Fibroblast of lung (primary cell): ENCODE measurements around the gene ATP6V1A. TPM values are rescaled to one million over a fixed set of nuclear protein-coding genes. Genes with fewer than 3 reads are reported as not detected.

ENCODE experiments used
- DNase-seq, 2 donors: peaks; one replicate each; pipeline versions ENCODE4 v3.0.0 to v3.0.0-alpha.2; 2010; ENCODE audit warnings: low read depth in 2 of 2
- H2AFZ ChIP-seq: 2 replicates; pipeline ENCODE4 v1.5.1; 2012; ENCODE audit warnings: low read length, control low read depth, inconsistent platforms
- H3K27ac ChIP-seq: 2 replicates; pipeline ENCODE4 v1.5.1; 2011; ENCODE audit warnings: low read length, control low read depth; ENCODE audit not compliant: insufficient read depth
- H3K27me3 ChIP-seq: 2 replicates; pipeline ENCODE4 v1.5.1; 2011; ENCODE audit warnings: mild to moderate bottlenecking, low read length; ENCODE audit not compliant: control insufficient read depth, insufficient read depth
- H3K36me3 ChIP-seq: 2 replicates; pipeline ENCODE4 v1.5.1; 2011; ENCODE audit warnings: low read length; ENCODE audit not compliant: control insufficient read depth, insufficient read depth
- H3K4me1 ChIP-seq: 2 replicates; pipeline ENCODE4 v1.5.1; 2011; ENCODE audit warnings: low read length; ENCODE audit not compliant: control insufficient read depth, insufficient read depth; ENCODE audit errors: extremely low read depth
- H3K4me2 ChIP-seq: 2 replicates; pipeline ENCODE4 v1.5.1; 2011; ENCODE audit warnings: low read length, control low read depth; ENCODE audit not compliant: insufficient read depth; ENCODE audit errors: extremely low read depth
- H3K4me3 ChIP-seq, 4 experiments: fragments of 200-600 bp in 1 of 4; sonication (generic) in 1 of 4; replicated peaks in 1 of 4; 2 replicates each; pipeline ENCODE4 v1.5.1; 2011 to 2016; ENCODE audit warnings: low read length in 4 of 4, low read depth in 3 of 4, mild to moderate bottlenecking in 3 of 4, control low read depth in 2 of 4, inconsistent platforms in 1 of 4, mixed read lengths in 1 of 4; ENCODE audit not compliant: insufficient read depth in 1 of 4; ENCODE audit errors: control extremely low read depth in 1 of 4
- H3K79me2 ChIP-seq: 2 replicates; pipeline ENCODE4 v1.5.1; 2012; ENCODE audit warnings: mild to moderate bottlenecking, low read length, inconsistent platforms; ENCODE audit not compliant: control insufficient read depth, insufficient read depth
- H3K9ac ChIP-seq: 2 replicates; pipeline ENCODE4 v1.5.1; 2011; ENCODE audit warnings: mild to moderate bottlenecking, low read length, control low read depth; ENCODE audit not compliant: insufficient read depth
- H3K9me3 ChIP-seq: 2 replicates; pipeline ENCODE4 v1.5.1; 2012; ENCODE audit warnings: low read depth, low read length; ENCODE audit not compliant: control insufficient read depth, insufficient read depth
- H4K20me1 ChIP-seq: 2 replicates; pipeline ENCODE4 v1.5.1; 2011; ENCODE audit warnings: low read length; ENCODE audit not compliant: control insufficient read depth, insufficient read depth; ENCODE audit errors: extremely low read depth
- EZH2 ChIP-seq: IDR thresholded peaks from 2 replicates; pipeline ENCODE4 v1.5.1; 2012; ENCODE audit warnings: low read length, control low read depth, mild to moderate bottlenecking; ENCODE audit errors: missing control alignments
- polyA plus RNA-seq, 2 donors: library from polyadenylated mRNA; depleted of rRNA in 1 of 2; stranded (reverse) in 1 of 2; unstranded in 1 of 2; fragments of >200 nt; gene quantifications; 2 replicates each; pipeline ENCODE4 v1.2.1, GENCODE V29; 2011 to 2012; ENCODE audit warnings: missing spikeins in 1 of 2
- total RNA-seq: library from RNA; depleted of rRNA; stranded (reverse); fragments of >200 nt; gene quantifications from 2 replicates; pipeline ENCODE4 v1.2.1, GENCODE V29; 2014
- TF ChIP-seq, protein P1 (sequence below), 2 donors: IDR thresholded peaks in 1 of 2; conservative IDR thresholded peaks in 1 of 2; 1 replicate in 1 of 2; 2 replicates in 1 of 2; pipeline ENCODE4 v1.5.1; 2011 to 2012; ENCODE audit warnings: low read length in 2 of 2, control low read depth in 1 of 2, inconsistent platforms in 1 of 2, low read depth in 1 of 2, mild to moderate bottlenecking in 1 of 2

The ATP6V1A gene
- total and polyA plus RNA-seq, 2 donors (not counting 1 experiment from before 2014, with no cell fraction given): 75.7 to 213 TPM

DNA sequence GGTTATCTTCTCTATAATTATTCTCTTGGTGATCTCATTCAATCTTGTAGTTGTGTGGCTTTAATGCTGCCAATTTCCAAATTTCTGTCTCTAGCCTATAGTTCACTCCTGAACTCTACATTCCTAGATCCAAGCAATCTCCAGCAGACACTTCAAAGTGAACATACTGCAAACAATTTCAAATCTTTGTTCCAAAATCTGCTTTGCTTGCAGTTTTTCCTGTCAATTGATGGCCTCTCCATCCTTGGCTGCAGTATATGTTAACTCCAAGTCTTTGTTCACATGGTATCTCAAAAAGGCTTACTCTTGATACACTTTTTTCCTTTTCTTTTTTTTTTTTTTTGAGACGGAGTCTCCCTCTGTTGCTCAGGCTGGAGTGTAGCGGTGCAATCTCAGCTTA lies 18.2 kb upstream of the ATP6V1A start:
- Histone ChIP-seq H3K9me3 (no peaks in the 10 kb centered on the region), H3K4me1 (no peaks in the 10 kb centered on the region), H3K36me3 (no peaks in the 10 kb centered on the region), H3K79me2 (peaks cover 77% of the 10 kb centered on the region), H3K4me3 (no peak overlapping the region), H2AFZ (no peak overlapping the region), H3K9ac (no peak overlapping the region), H4K20me1 (no peaks in the 10 kb centered on the region), H3K27me3 (no peaks in the 10 kb centered on the region), H3K27ac (no peak overlapping the region), H3K4me2 (no peak overlapping the region)
- no peak for TF ChIP-seq EZH2
- TF ChIP-seq, protein P1, sequence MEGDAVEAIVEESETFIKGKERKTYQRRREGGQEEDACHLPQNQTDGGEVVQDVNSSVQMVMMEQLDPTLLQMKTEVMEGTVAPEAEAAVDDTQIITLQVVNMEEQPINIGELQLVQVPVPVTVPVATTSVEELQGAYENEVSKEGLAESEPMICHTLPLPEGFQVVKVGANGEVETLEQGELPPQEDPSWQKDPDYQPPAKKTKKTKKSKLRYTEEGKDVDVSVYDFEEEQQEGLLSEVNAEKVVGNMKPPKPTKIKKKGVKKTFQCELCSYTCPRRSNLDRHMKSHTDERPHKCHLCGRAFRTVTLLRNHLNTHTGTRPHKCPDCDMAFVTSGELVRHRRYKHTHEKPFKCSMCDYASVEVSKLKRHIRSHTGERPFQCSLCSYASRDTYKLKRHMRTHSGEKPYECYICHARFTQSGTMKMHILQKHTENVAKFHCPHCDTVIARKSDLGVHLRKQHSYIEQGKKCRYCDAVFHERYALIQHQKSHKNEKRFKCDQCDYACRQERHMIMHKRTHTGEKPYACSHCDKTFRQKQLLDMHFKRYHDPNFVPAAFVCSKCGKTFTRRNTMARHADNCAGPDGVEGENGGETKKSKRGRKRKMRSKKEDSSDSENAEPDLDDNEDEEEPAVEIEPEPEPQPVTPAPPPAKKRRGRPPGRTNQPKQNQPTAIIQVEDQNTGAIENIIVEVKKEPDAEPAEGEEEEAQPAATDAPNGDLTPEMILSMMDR (conservative IDR thresholded peaks at IDR 0.05 in 1 of 2, IDR thresholded peaks at IDR 0.05 in 1 of 2; ENCODE audit: low read depth in 1 of 2, low read length in 2 of 2): no peak
- no peak for DNase-seq

DNA sequence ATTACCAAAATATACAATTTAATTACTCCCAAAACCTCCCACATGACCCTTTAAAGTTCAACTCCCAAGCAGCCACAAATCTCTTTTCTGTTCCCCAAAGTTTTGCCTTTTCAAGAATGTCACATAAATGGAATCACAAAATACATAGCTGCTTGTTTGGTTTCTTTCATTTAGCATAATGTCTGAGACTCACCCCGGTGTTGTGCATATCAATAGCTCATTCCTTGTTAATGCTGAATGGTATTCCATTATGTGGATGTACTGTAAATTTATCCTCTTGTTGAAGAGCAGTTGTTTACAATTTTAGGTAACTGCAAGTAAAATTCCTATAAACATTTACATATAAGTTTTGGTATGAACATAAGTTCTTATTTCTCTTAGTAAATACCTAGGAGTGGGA lies 16.3 kb upstream of the ATP6V1A start:
- Histone ChIP-seq H3K4me1 (no peaks in the 10 kb centered on the region), H3K9ac (no peak overlapping the region), H4K20me1 (no peaks in the 10 kb centered on the region), H3K27ac (no peak overlapping the region), H3K4me2 (no peak overlapping the region), H3K79me2 (peaks cover 84% of the 10 kb centered on the region), H3K4me3 (no peak overlapping the region), H3K27me3 (no peaks in the 10 kb centered on the region), H3K36me3 (no peaks in the 10 kb centered on the region), H3K9me3 (no peaks in the 10 kb centered on the region), H2AFZ (no peak overlapping the region)
- DNase-seq: no peak
- TF ChIP-seq, protein P1 (conservative IDR thresholded peaks at IDR 0.05 in 1 of 2, IDR thresholded peaks at IDR 0.05 in 1 of 2; ENCODE audit: low read depth in 1 of 2, low read length in 2 of 2): no peak
- no peak for TF ChIP-seq EZH2

DNA sequence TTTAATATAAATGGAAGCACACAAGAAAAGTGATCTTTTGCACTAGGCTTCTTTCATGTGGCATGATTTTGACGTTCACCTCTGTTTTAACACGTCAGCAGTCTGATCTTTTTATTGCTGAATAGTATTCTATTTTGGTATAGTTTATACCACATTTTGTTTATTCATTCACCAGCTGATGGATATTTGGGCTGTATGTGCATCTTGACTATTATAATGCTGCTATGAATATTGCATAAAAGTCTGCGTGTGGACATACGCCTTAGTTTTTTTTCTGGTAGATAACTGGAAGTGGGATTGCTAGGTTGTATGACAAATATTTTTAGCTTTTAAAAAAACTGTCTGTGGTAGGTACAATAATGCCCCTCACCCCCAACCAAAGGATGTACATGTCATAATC lies 15.1 kb upstream of the ATP6V1A start:
- no peak overlapping the region for H3K4me3 ChIP-seq
- no peaks in the 10 kb centered on the region for H3K9me3 ChIP-seq
- DNase-seq: no peak
- peaks cover 88% of the 10 kb centered on the region for H3K79me2 ChIP-seq
- H3K27ac ChIP-seq: no peak overlapping the region
- H3K27me3 ChIP-seq: no peaks in the 10 kb centered on the region
- H3K9ac ChIP-seq: no peak overlapping the region
- no peak overlapping the region for H3K4me2 ChIP-seq
- TF ChIP-seq EZH2: no peak
- TF ChIP-seq, protein P1 (conservative IDR thresholded peaks at IDR 0.05 in 1 of 2, IDR thresholded peaks at IDR 0.05 in 1 of 2; ENCODE audit: low read depth in 1 of 2, low read length in 2 of 2): no peak
- no peaks in the 10 kb centered on the region for H3K4me1 ChIP-seq
- H2AFZ ChIP-seq: no peak overlapping the region
- no peaks in the 10 kb centered on the region for H4K20me1 ChIP-seq
- H3K36me3 ChIP-seq: no peaks in the 10 kb centered on the region
